ENCODE measurements around the gene IGF2BP3.
A peak's percentile ranks its signal among the peaks of the same experiment; 100 is the strongest.

Gene IGF2BP3

GRCh38 chr7:23371654-23372053 is 98.6 kb downstream of the IGF2BP3 start:
- DNase-seq = no peak

- DNase-seq = no peak
Observed at GRCh38 chr7:23369695-23370404, 100.4 kb downstream of the IGF2BP3 start.

DNA sequence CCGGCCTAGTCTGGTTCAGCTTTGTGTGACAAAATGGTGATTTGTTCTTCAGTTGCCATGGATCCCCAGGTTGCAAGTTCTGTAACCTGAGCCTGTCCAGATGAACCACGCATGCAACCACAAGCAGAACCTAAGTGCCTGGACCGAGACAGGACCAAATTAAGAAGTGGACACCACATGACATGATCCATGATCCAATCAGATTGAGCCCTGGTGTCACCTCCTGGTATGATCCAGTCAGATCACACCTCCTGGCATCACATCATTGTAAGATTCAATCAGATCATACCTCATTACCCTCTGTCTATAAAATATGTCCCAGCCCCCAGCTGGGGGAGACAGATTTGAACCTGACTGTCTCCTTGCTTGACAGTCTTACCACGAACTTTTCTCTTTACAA is 101.2 kb downstream of the IGF2BP3 start:
- no peak for DNase-seq

GRCh38 chr7:23358152-23358674 is 112.1 kb downstream of the IGF2BP3 start:
- no peak for DNase-seq

DNA sequence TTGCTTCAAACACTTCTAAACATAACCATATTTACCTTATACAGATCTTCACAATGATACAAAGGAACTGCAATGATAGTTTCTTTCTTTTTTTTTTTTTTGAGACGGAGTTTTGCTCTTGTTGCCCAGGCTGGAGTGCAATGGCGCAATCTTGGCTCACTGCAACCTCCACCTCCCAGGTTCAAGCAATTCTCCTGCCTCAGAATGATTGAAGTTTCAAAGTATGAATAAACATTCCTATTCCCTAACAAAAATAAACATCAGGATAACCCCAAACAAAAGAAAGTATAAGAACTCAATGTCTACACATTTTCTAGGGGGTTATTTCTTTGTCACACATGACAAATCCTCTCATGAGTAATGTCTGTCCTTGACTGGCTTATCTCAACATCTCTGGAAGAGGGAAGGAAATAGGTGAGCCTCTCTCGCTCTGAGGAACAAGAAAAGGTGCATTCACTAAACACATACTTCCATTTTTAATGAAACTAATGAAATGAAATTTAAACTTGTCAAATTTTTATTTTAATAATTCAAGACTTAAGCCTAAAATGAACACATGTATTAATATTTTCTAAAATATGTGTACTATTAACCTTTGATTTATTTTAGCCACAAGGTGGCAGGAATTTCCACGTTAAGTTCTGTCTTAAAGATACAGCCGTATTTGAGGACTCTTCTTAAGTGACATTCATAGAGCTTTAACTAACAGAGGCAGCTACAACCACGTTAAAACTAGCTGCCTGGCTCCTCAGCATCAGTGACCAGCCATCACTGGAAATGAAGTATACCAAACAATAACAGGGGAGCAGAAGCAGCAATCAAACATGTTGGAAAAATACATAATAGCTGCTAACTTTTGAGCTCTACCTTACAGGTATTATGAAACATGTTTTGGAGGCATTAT is 112.8 kb downstream of the IGF2BP3 start:
- no peak for DNase-seq

DNA sequence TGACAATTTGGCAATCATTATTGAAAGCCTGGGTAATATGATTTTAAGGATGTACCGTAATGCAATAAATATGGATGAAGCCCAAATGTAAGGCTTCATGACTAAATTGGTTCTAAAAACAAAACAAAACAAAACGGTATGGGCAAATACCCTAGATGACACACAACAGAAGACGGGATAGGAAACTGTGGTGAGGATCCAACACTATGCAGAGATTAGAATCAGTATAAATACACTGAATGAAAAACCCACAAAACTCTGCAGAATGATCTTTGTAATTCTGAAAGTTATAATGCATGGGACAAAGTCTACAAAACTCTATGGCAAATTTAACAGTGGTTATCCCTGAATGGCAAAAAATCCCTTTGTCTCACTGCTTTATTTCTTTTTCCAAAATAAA is 113.6 kb downstream of the IGF2BP3 start:
- DNase-seq = no peak

DNA sequence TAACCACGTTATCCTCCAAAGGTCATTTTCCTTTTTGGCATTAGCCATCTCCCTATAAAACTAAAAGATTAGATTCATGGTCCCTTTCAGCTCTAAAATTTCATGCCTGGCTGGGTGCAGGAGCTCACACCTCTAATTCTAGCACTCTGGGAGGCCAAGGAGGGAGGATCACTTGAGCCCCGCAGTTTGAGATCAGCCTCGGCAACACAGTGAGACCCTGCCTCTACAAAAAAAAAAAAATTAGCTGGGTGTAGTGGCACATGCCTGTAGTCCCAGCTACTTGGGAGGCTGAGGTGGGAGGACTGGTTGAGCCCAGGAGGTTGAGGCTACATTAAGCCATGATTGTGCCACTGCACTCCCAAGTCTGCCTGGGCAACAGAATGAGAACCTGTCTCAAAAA is 114.1 kb downstream of the IGF2BP3 start:
- no peak for DNase-seq

- DNase-seq = peak; percentile 92
Observed at GRCh38 chr7:23353172-23353571, 117.1 kb downstream of the IGF2BP3 start.

DNA sequence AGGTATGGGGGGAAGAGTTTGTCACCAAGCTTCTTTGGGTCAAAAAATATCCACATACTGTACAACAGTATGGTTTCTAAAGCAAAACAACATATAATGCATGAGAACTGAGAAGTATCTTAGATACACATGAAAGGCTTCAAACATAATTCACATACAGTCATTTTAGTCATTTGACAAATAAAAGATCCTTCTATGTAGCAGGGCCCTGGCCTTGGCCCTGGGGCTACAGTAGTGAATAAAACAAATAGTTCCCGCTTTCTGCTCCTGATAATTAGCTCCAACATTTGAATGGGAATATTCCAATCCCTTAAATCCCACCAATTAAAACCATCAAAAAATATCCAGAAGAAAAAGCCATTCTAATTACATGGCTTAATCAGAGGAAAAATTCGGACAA is 119.8 kb downstream of the IGF2BP3 start:
- no peak for DNase-seq

DNA sequence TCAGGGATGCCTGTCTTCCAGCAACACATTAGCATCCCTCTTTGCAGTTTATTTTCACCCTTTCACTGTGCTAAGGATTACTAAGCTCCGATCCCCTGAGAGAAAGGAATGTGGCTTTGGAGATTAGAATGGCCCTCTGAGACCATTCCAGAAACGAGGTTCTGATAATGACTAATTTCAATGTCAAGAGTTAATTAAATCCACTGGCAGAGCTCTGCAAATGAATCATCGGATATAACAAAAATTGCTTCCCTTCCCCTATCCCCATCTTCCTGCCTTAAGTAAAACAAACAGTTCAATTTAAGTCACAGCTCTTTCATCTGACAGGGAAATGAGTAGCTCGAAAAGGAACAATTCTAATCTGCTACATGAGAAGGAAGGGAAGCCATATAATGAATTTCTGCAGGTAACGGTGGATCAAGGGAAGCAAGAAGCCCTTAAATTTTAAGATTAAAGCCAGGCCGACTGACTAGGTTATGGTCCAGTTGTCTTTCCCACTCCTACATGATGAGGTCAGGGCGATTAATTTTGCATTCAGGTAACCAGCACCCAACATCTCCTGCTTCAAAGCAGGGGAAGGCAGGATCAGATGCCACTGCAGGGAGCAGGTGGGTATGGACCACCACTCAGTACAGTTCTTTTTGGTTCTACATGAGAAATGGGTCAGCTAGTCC is 120.7 kb downstream of the IGF2BP3 start:
- DNase-seq = no peak

GRCh38 chr7:23347682-23348180 is 122.6 kb downstream of the IGF2BP3 start:
- DNase-seq = no peak

- no peak for DNase-seq
Observed at GRCh38 chr7:23347033-23347681, 123.1 kb downstream of the IGF2BP3 start.

DNA sequence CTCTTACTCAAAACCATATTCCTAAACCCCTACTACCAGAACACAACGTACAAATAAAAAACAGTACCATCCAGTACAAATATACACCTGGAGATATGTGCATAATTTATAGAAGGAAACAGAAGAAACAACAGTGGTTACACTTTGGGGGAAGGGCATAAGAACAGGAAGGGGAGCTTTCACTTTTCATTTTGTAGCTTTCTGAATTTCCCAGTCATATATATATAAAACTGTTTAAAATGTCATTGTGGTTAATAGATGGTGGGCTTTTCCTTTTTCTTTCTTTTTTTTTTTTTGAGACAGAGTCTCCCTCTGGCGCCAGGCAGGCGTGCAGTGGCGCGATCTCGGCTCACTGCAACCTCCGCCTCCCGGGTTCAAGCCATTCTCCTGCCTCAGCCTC is 124.0 kb downstream of the IGF2BP3 start:
- DNase-seq = no peak

DNA sequence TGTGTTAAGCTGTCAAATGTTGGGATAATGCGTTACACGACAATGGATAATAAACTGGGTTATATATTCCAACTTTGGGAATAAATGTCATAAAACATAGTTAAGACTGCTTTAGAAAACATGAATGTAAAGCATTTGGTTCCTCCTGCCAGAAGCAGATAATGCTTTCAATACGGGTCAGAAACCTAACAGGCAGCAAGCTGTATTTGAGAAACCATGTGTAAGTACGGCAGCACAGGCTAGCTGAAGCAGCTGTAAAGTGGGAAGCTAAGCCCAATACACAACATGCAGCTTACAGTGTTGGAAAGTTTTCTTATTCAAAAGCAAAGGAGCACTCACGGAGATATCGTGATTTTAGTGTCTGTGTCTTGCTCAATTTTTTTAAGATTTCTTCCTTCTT is 124.7 kb downstream of the IGF2BP3 start:
- no peak for DNase-seq

- no peak for DNase-seq
Observed at GRCh38 chr7:23343806-23344475, 126.3 kb downstream of the IGF2BP3 start.

DNA sequence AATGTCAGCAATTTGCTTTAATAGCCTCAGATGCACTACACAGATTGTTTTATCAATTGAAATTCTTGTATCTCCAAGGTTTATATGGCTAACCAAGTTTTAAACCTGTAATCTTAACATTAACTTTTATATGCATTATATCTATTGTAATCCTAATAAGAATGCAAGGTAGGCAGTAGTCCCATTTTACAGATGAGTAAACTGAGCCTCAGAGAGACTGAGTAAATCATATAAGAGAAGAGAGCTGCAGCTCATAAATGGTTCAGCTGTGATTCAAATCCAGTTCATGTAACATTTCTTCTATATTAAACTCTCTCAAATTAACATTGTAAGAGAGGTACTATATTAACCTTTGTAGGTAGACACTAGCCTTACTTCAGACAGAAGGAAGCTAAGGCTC is 127.2 kb downstream of the IGF2BP3 start:
- DNase-seq = no peak

- DNase-seq = no peak
Observed at GRCh38 chr7:23341846-23342598, 128.3 kb downstream of the IGF2BP3 start.

DNA sequence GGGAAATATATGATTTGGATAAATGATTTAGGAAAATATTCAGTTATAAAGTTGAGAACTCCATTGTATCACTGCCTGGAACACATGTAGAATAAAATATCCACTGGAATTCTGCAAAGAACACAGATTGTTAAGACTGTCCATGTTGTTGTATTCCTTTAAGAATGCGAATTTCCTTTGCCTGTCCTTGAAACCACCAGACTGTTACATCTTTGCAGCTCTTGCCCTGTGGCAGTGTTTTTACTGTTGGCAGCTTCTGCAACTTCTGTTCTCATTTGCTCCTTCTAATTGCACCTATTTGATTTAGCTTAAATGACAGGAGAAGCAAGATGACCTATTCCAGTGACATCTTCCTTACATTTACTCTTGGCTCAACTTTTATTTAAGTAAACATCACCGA is 131.4 kb downstream of the IGF2BP3 start:
- no peak for DNase-seq

DNA sequence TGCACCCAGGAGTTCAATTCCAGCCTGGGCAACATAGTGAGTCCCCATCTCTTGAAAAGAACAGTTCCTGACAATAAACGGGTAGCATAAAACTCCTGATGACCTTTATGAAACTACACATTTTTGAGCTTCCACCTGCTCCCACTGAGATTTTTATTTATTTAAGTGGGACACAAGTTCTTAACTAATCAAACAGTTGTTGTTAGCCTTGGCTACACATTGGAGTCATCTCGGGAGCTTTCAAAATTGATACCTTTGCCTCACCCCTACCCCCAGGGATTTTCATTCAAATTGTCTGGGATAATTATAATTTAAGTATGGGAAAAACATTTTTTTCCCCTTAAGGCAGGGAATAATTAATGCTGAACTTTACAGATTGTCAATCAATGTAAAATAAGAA is 131.9 kb downstream of the IGF2BP3 start:
- DNase-seq = no peak

DNA sequence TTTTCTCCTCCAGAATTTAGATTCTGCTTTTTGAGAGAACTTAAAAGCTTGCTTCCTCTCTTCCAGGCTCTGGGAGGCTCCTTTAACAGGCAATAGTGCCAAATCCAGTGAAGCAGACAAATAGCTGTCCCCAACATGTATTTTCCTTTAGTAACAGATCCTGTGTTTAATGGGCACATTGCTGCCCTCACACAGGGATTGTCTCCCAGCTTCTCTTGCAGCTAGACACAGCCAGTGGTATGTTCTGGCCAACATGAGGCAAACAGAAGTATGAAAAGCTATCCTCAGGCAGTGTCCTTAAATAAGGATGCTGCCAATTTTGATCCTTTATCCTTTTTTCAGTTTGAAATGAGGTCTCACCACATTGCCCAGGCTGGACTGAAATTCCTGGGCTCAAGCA is 132.9 kb downstream of the IGF2BP3 start:
- no peak for DNase-seq

- DNase-seq = no peak
Observed at GRCh38 chr7:23336799-23337283, 133.4 kb downstream of the IGF2BP3 start.
